Measurements from ENCODE around the gene FOXL2NB. TPM values are rescaled to one million over a fixed set of nuclear protein-coding genes. Genes with fewer than 3 reads are reported as not detected.

The FOXL2NB gene
- total and polyA plus RNA-seq, 8 donors = 0.04 to 0.21 (median 0.06) TPM; not detected in 2

DNA sequence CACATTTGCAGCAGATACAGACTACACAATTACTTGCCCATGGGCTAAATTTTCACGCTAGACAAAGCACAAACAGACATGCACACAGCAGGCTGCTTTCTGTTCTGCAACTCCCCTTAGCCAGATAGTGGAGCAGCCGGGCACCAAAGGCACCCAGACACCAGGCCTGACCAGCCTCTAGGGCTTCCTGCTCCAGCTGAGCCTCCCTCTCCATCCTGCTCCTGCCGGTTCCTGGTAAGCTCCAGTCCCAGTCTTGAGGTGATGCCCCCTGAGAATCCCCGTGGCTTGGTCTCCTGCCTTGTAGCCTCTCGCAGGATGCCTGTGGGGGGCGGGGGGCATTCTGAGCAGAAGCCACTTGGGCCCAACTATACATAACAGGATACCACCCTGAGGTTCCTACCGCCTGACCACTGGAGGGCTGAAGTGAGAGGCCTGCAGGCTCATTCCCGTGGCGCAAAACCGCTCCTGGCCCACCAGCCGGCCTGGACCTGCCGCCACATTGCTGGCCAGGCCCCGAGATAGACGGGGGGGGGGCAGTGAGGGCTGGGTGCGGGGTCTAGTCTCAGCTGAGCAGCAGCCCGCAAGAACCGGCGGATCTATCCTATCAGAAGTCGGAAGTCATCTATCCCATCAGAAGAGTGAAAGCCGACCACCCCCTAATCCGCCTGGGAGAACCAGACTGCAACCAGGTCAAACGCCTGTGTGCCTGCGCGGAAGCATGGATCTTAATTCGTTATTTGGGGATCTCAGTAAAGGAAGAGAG lies 4.0 kb upstream of the FOXL2NB start:
- intact Hi-C loops (cut with DNase I) = no loop called here
- Histone ChIP-seq H3K36me3 (no peaks in the 10 kb centered on the region), H3K27ac (no peak overlapping the region), H3K4me3 (no peak overlapping the region), H3K9me3 (no peaks in the 10 kb centered on the region), H3K4me1 (peaks cover 29 to 52% of the 10 kb centered on the region in 2 donors), H3K27me3 (peaks cover 99 to 100% of the 10 kb centered on the region in 2 donors)
- DNase-seq = no peak
- ATAC-seq = no peak
- TF ChIP-seq, protein P1, sequence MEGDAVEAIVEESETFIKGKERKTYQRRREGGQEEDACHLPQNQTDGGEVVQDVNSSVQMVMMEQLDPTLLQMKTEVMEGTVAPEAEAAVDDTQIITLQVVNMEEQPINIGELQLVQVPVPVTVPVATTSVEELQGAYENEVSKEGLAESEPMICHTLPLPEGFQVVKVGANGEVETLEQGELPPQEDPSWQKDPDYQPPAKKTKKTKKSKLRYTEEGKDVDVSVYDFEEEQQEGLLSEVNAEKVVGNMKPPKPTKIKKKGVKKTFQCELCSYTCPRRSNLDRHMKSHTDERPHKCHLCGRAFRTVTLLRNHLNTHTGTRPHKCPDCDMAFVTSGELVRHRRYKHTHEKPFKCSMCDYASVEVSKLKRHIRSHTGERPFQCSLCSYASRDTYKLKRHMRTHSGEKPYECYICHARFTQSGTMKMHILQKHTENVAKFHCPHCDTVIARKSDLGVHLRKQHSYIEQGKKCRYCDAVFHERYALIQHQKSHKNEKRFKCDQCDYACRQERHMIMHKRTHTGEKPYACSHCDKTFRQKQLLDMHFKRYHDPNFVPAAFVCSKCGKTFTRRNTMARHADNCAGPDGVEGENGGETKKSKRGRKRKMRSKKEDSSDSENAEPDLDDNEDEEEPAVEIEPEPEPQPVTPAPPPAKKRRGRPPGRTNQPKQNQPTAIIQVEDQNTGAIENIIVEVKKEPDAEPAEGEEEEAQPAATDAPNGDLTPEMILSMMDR (IDR thresholded peaks at IDR 0.05) = no peak

- intact Hi-C loops (cut with DNase I) = no loop called here
- no peaks in the 10 kb centered on the region for H3K36me3 ChIP-seq
- H3K9me3 ChIP-seq = no peaks in the 10 kb centered on the region
- DNase-seq (peak in 1 of 4 donors; percentile 79), ATAC-seq (no peak)
- TF ChIP-seq, protein P1 (IDR thresholded peaks at IDR 0.05) = no peak
- no peak overlapping the region for H3K27ac ChIP-seq
- peaks cover 99 to 100% of the 10 kb centered on the region in 2 donors for H3K27me3 ChIP-seq
- H3K4me1 ChIP-seq = peaks cover 24 to 43% of the 10 kb centered on the region in 2 donors
- no peak overlapping the region for H3K4me3 ChIP-seq
Measured at GRCh38 chr3:138943724-138944653, 3.0 kb upstream of the FOXL2NB start.

DNA sequence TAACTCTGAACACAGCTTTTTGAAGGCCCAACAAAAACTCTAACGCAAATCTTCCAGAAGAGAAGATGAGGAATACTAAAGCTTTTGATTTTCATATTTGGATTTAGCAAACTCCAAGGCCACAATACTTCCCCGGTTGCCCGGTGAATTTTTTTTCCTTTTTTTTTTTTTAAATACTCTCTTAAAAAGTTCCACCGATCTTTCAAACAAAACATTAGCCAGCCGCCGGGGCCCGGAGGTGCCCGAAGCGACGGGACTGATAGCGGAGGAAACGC lies 2.4 kb upstream of the FOXL2NB start:
- no peak for ATAC-seq
- H3K27ac ChIP-seq = no peak overlapping the region
- no peaks in the 10 kb centered on the region for H3K9me3 ChIP-seq
- H3K27me3 ChIP-seq = peaks cover 99 to 100% of the 10 kb centered on the region in 2 donors
- H3K4me1 ChIP-seq = peaks cover 26 to 39% of the 10 kb centered on the region in 2 donors
- no peaks in the 10 kb centered on the region for H3K36me3 ChIP-seq
- H3K4me3 ChIP-seq = peak overlapping the region in 1 of 2 donors; percentile 4
- TF ChIP-seq, protein P1 (IDR thresholded peaks at IDR 0.05) = no peak
- intact Hi-C loops (cut with DNase I) = no loop called here
- no peak for DNase-seq

- Histone ChIP-seq H3K4me1 (peaks cover 31 to 42% of the 10 kb centered on the region in 2 donors), H3K9me3 (no peaks in the 10 kb centered on the region), H3K27ac (no peak overlapping the region), H3K27me3 (peaks cover 99 to 100% of the 10 kb centered on the region in 2 donors), H3K4me3 (peak overlapping the region in 1 of 2 donors; percentile 4), H3K36me3 (no peaks in the 10 kb centered on the region)
- ATAC-seq = peak; percentile 13
- DNase-seq = peak in 1 of 4 donors; percentile 83
- TF ChIP-seq, protein P1 (IDR thresholded peaks at IDR 0.05) = no peak
- intact Hi-C loops (cut with DNase I) = no loop called here
Measured at GRCh38 chr3:138944929-138945708, 1.9 kb upstream of the FOXL2NB start.
